Natural killer cell treated with Interleukin-12 subunit alpha and Interleukin-12 subunit beta and Interleukin-15 and Interleukin-18, amount 100 ng/mL, for 72 hours (primary cell): Measurements from ENCODE around the gene KRT10. TPM values are rescaled to one million over a fixed set of nuclear protein-coding genes. Genes with fewer than 3 reads are reported as not detected.
A peak's percentile ranks its signal among the peaks of the same experiment; 100 is the strongest.

Experiments
- ATAC-seq, 2 donors: fragments of 150-1000 bp; cut with Tn5 transposase in 1 of 2; sonication (Bioruptor Pico), chemical (Tn5 transposase) in 1 of 2; 2 replicates each; pipeline ENCODE4 v1.10.0; 2021
- DNase-seq: peaks from one replicate; pipeline ENCODE4 v3.0.0; 2022; ENCODE audit warnings: low spot score
- H3K27ac Mint-ChIP-seq, 2 donors: 1 replicate in 1 of 2; 2 replicates in 1 of 2; pipeline ENCODE4 v1.8.0; 2022; ENCODE audit warnings: mixed read lengths in 2 of 2, mild to moderate bottlenecking in 1 of 2, moderate library complexity in 1 of 2
- H3K27me3 Mint-ChIP-seq, 2 donors: 1 replicate in 1 of 2; 2 replicates in 1 of 2; pipeline ENCODE4 v1.8.0; 2022; ENCODE audit warnings: mixed read lengths in 2 of 2
- H3K36me3 Mint-ChIP-seq: one replicate; pipeline ENCODE4 v1.8.0; 2022; ENCODE audit warnings: mixed read lengths
- H3K4me1 Mint-ChIP-seq, 2 donors: 1 replicate in 1 of 2; 2 replicates in 1 of 2; pipeline ENCODE4 v1.8.0; 2022; ENCODE audit warnings: low read depth in 2 of 2, mixed read lengths in 2 of 2, mild to moderate bottlenecking in 1 of 2
- H3K4me3 Mint-ChIP-seq: one replicate; pipeline ENCODE4 v1.8.0; 2022; ENCODE audit warnings: mixed read lengths
- H3K9me3 Mint-ChIP-seq: 2 replicates; pipeline ENCODE4 v1.8.0; 2022; ENCODE audit warnings: mixed read lengths
- total RNA-seq, 2 donors: library from RNA; stranded (reverse); gene quantifications; one replicate each; pipeline ENCODE4 v1.2.3, GENCODE V29; 2022

Gene KRT10
- total RNA-seq, 2 donors from 2014 or later, result 26.8 to 42.3 TPM

DNA sequence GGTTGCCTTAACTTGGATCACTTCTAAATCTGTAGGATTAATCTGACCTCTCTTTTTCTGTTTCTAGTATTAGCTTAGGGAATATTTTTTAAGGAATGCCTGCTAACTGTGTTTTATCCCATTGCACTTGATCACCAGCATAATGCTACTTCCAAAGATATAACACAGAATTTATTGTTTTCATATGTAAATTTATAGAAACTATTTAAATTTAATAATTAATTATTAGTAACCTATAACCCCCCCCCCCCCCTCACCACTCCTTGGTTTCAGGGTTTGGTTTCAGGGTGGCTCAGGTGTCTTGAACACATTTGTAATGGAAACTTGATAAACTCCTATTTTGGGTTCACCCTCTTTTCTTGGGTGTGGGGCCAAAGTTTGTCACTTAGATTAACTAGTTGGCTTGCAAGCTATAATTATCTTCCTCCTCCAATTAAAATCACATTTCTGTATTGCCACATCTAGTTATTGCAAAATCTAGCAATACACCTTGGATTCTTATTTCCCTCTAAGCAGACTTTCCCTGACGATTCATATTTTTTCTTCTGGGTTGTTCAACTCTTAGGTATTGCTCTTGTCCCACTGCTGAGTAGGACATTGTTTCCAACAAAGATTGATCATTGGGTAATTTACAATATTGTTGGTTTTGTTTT, 26.3 kb upstream of the KRT10 start:
- ATAC-seq (no peak), DNase-seq (no peak)
- Mint-ChIP-seq H3K36me3 (no peaks in the 10 kb centered on the region), H3K27ac (no peak overlapping the region), H3K27me3 (peaks cover 46 to 62% of the 10 kb centered on the region in 2 donors), H3K4me3 (no peak overlapping the region), H3K9me3 (no peaks in the 10 kb centered on the region), H3K4me1 (no peaks in the 10 kb centered on the region)

GRCh38 chr17:40846515-40847144, 24.2 kb upstream of the KRT10 start:
- H3K4me1 Mint-ChIP-seq, result no peaks in the 10 kb centered on the region
- H3K36me3 Mint-ChIP-seq, result no peaks in the 10 kb centered on the region
- peaks cover 45 to 49% of the 10 kb centered on the region in 2 donors for H3K27me3 Mint-ChIP-seq
- DNase-seq (no peak), ATAC-seq (no peak)
- no peaks in the 10 kb centered on the region for H3K9me3 Mint-ChIP-seq
- H3K4me3 Mint-ChIP-seq, result no peak overlapping the region
- no peak overlapping the region for H3K27ac Mint-ChIP-seq

GRCh38 chr17:40844671-40845107, 22.3 kb upstream of the KRT10 start:
- Mint-ChIP-seq H3K27me3 (peaks cover 36 to 51% of the 10 kb centered on the region in 2 donors), H3K36me3 (no peaks in the 10 kb centered on the region), H3K9me3 (no peaks in the 10 kb centered on the region), H3K27ac (no peak overlapping the region), H3K4me3 (no peak overlapping the region), H3K4me1 (no peaks in the 10 kb centered on the region)
- no peak for DNase-seq
- no peak for ATAC-seq

GRCh38 chr17:40843242-40843641, 20.8 kb upstream of the KRT10 start:
- Mint-ChIP-seq H3K27me3 (peaks cover 42 to 48% of the 10 kb centered on the region in 2 donors), H3K4me1 (no peaks in the 10 kb centered on the region), H3K27ac (no peak overlapping the region), H3K36me3 (no peaks in the 10 kb centered on the region), H3K9me3 (no peaks in the 10 kb centered on the region), H3K4me3 (no peak overlapping the region)
- DNase-seq (no peak), ATAC-seq (no peak)

- DNase-seq, result no peak
- Mint-ChIP-seq H3K9me3 (no peaks in the 10 kb centered on the region), H3K4me1 (no peaks in the 10 kb centered on the region), H3K36me3 (no peaks in the 10 kb centered on the region), H3K27me3 (peaks cover 39 to 43% of the 10 kb centered on the region in 2 donors), H3K27ac (no peak overlapping the region), H3K4me3 (no peak overlapping the region)
- no peak for ATAC-seq
Measured at GRCh38 chr17:40841246-40841645, 18.8 kb upstream of the KRT10 start.

DNA sequence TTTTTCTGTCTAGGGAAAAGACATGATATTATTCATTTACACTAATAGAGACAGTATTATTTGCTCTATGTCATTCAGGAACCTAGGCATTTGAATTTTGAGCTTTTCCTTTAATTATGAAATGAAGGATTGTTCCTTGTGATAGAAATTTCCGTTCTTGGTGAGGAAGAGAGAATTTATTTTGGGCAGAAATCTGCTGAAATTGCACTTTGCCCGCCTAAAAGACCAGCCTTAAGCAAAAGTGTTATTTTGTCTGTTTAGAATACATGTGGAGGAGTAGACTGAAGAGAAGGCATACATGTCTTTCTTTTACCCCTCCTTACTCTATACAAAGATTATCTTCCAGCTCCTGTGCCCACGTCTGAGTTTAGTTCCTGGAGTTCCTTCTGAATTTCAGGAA, 16.8 kb upstream of the KRT10 start:
- no peak overlapping the region for H3K27ac Mint-ChIP-seq
- H3K27me3 Mint-ChIP-seq, result peaks cover 19 to 25% of the 10 kb centered on the region in 2 donors
- H3K4me3 Mint-ChIP-seq, result no peak overlapping the region
- H3K4me1 Mint-ChIP-seq, result no peaks in the 10 kb centered on the region
- no peaks in the 10 kb centered on the region for H3K9me3 Mint-ChIP-seq
- H3K36me3 Mint-ChIP-seq, result peaks cover 4% of the 10 kb centered on the region
- ATAC-seq (no peak), DNase-seq (no peak)

DNA sequence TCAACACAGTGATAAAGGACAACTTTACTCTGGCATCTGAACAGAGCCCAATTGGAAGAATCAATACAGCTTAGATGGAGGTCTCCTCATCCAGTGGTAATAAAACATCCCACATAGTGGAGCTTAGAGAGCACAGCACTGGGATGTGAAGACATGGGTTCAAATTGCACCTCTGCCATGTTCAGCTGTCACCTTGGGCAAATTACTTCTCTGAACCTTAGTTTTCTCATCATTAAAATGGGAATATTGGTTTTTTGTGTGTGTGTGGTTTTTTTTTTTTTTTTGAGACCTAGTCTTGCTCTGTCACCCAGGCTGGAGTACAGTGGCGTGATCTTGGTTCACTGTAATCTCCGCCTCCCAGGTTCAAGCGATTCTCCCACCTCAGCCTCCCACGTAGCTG, 13.6 kb upstream of the KRT10 start:
- Mint-ChIP-seq H3K9me3 (no peaks in the 10 kb centered on the region), H3K4me3 (no peak overlapping the region), H3K27ac (no peak overlapping the region), H3K4me1 (no peaks in the 10 kb centered on the region), H3K27me3 (peaks cover 7 to 16% of the 10 kb centered on the region in 2 donors), H3K36me3 (peaks cover 4% of the 10 kb centered on the region)
- DNase-seq (no peak), ATAC-seq (no peak)

DNA sequence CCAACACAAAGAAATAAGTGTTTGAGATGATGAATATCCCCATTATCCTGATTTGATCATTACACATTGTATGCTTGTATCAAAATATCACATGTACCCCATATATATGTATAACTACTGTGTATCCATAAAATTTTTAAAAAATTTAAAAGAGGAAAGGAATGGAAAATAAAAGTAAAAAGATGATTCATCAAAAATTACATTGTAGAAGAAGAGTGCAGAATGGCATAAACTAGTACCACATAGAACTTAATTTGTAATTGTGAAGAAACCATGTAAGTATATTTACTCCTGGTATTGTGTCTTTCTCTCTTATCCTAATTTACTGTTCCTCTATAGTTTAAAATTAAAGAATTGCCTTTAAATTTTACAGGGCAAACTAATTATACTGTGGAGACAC, 11.5 kb upstream of the KRT10 start:
- Mint-ChIP-seq H3K27me3 (peaks cover 4 to 6% of the 10 kb centered on the region in 2 donors), H3K4me3 (no peak overlapping the region), H3K27ac (no peak overlapping the region), H3K36me3 (peaks cover 4% of the 10 kb centered on the region), H3K4me1 (no peaks in the 10 kb centered on the region), H3K9me3 (no peaks in the 10 kb centered on the region)
- DNase-seq (no peak), ATAC-seq (no peak)

DNA sequence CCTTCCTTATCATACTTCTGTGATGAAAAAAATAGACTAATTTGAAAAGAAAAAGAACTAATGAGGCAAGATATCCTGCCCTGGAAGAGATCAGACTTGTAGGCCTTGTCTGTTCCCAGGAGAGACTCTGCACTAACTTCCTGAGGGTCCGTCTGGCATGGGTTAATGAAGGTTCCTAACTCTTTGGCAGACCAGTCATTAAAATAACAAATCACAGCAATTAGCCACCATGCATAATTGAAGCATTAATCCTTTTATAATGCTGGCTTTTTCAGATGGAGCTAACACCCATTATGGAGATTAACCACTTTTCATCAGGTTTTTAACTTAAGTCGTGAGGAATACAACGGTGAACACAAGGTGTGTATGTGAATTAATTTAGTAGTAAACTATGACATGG, 10.4 kb upstream of the KRT10 start:
- DNase-seq (no peak), ATAC-seq (no peak)
- Mint-ChIP-seq H3K9me3 (no peaks in the 10 kb centered on the region), H3K4me1 (peaks cover 0 to 3% of the 10 kb centered on the region in 2 donors), H3K27ac (no peak overlapping the region), H3K27me3 (peaks cover 4% of the 10 kb centered on the region in 2 donors), H3K36me3 (peaks cover 4% of the 10 kb centered on the region), H3K4me3 (no peak overlapping the region)

GRCh38 chr17:40830085-40830776, 7.8 kb upstream of the KRT10 start:
- no peak for DNase-seq
- H3K9me3 Mint-ChIP-seq, result no peaks in the 10 kb centered on the region
- H3K4me3 Mint-ChIP-seq, result no peak overlapping the region
- H3K4me1 Mint-ChIP-seq, result peaks cover 0 to 6% of the 10 kb centered on the region in 2 donors
- peaks cover 18 to 22% of the 10 kb centered on the region in 2 donors for H3K27me3 Mint-ChIP-seq
- ATAC-seq, result no peak
- no peak overlapping the region for H3K27ac Mint-ChIP-seq
- H3K36me3 Mint-ChIP-seq, result peaks cover 10% of the 10 kb centered on the region

GRCh38 chr17:40828454-40829044, 6.1 kb upstream of the KRT10 start:
- H3K9me3 Mint-ChIP-seq, result no peaks in the 10 kb centered on the region
- DNase-seq, result no peak
- no peak for ATAC-seq
- peaks cover 25 to 34% of the 10 kb centered on the region in 2 donors for H3K27me3 Mint-ChIP-seq
- no peak overlapping the region for H3K4me3 Mint-ChIP-seq
- H3K27ac Mint-ChIP-seq, result no peak overlapping the region
- peaks cover 0 to 6% of the 10 kb centered on the region in 2 donors for H3K4me1 Mint-ChIP-seq
- peaks cover 6% of the 10 kb centered on the region for H3K36me3 Mint-ChIP-seq

DNA sequence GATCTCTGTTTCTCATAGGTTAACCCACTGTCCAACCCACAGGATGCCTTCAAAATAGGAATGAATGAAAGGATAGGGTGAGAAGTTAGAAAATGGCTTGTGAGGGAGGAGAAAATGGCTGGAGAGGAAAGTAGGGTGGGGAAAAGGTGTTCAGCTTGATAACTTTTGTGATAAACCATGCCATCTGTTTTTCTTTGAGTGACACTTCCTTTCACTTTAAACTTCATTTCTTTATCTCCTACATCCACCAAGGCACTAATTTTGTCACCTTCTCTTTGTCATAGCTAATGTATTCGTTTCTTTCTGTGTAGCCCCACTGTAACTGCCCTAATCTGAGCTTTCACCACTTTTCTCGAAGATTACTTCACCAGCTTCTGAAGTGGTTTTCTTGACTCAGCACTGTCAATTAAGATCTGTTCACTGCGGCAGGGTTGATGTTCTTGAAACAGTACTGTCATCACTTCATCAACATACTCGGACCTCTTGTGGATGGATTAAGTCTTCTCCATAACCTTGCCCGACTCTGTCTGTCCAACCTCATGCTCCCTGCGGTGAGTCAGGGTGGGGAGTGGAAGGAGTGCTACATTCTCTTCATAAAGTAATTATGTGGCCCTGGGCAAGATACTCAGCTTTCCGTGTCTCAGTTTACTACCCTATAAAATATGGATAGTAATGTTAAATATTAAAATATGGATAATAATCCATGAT, 5.5 kb upstream of the KRT10 start:
- peak; percentile 49 to 57 for ATAC-seq
- Mint-ChIP-seq H3K36me3 (peaks cover 6% of the 10 kb centered on the region), H3K27me3 (peaks cover 26 to 34% of the 10 kb centered on the region in 2 donors), H3K27ac (no peak overlapping the region), H3K4me3 (no peak overlapping the region), H3K9me3 (no peaks in the 10 kb centered on the region), H3K4me1 (peaks cover 0 to 6% of the 10 kb centered on the region in 2 donors)
- no peak for DNase-seq

DNA sequence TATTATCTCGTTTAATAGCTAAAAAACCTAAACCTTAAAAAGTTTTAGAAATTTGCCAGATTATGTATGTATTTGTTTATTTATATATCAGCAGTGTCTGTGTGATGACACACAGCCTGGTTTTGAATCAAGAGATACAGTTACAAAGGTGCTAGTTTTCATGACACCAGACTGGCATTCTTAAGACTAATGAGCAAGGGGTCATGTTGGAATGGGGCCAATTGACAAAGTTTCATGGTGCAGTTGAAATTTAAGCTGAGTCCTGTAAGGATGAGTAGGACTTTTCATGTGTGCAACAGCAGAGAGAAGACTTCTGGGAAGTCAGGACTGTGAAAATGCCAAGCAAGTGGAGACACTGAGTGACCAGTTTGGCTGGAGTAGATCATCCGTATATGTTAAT, 3.2 kb upstream of the KRT10 start:
- peaks cover 6% of the 10 kb centered on the region for H3K36me3 Mint-ChIP-seq

More for the DNA sequence above, 3.2 kb upstream of the KRT10 start:
- Mint-ChIP-seq H3K9me3 (no peaks in the 10 kb centered on the region), H3K27me3 (peaks cover 26 to 34% of the 10 kb centered on the region in 2 donors), H3K4me1 (peaks cover 0 to 6% of the 10 kb centered on the region in 2 donors), H3K4me3 (no peak overlapping the region), H3K27ac (no peak overlapping the region)
- DNase-seq (no peak), ATAC-seq (no peak)
